H1 (cell line): Measurements from ENCODE around the gene POLR1D. TPM values are rescaled to one million over a fixed set of nuclear protein-coding genes. Genes with fewer than 3 reads are reported as not detected.

Source experiments
- CTCF ChIA-PET: fragments of 300-600 bp; sonication (Branson Sonifier 250); formaldehyde crosslinking; loops from one replicate; lab custom pipeline; 2021; ENCODE audit not compliant: partially characterized antibody; lab: Charles Lee
- POLR2A ChIA-PET: fragments of 300-600 bp; sonication (Branson Sonifier 250); formaldehyde crosslinking; loops from one replicate; lab custom pipeline; 2021; ENCODE audit warnings: inconsistent platforms; ENCODE audit not compliant: partially characterized antibody; lab: Charles Lee
- DNase-seq, 2 experiments: peaks; one replicate each; pipeline versions ENCODE4 v3.0.0 to v3.0.0-alpha.2; 2010 to 2022; ENCODE audit warnings: low spot score in 2 of 2, low read depth in 1 of 2, mixed read lengths in 1 of 2
- FAIRE-seq: peaks from 2 replicates; lab custom pipeline; 2011; peaks lifted over from hg19 to GRCh38; lab: Jason Lieb, UNC
- H2AFZ ChIP-seq: 2 replicates; pipeline ENCODE4 v1.8.1; 2012; ENCODE audit warnings: low read length, inconsistent platforms
- H2AK5ac ChIP-seq: 2 replicates; pipeline ENCODE4 v1.6.1; 2013; ENCODE audit warnings: low read depth, low read length
- H2BK120ac ChIP-seq: replicated peaks from 2 replicates; pipeline ENCODE3; 2013; ENCODE audit warnings: low read depth, low read length, inconsistent platforms
- H2BK12ac ChIP-seq: 2 replicates; pipeline ENCODE4 v1.6.1; 2013; ENCODE audit warnings: low read depth, low read length
- H2BK15ac ChIP-seq: 2 replicates; pipeline ENCODE4 v1.6.1; 2013; ENCODE audit warnings: low read length
- H2BK20ac ChIP-seq: 2 replicates; pipeline ENCODE4 v1.6.1; 2013; ENCODE audit warnings: low read length
- H2BK5ac ChIP-seq: 2 replicates; pipeline ENCODE4 v1.6.1; 2013; ENCODE audit warnings: low read depth, low read length
- H3K14ac ChIP-seq: 2 replicates; pipeline ENCODE4 v1.6.1; 2013; ENCODE audit warnings: inconsistent platforms; ENCODE audit not compliant: insufficient read length
- H3K18ac ChIP-seq: 2 replicates; pipeline ENCODE4 v1.6.1; 2013; ENCODE audit warnings: low read length; ENCODE audit errors: extremely low read depth
- H3K23ac ChIP-seq: 2 replicates; pipeline ENCODE4 v1.6.1; 2013; ENCODE audit warnings: inconsistent platforms; ENCODE audit not compliant: insufficient read length
- H3K23me2 ChIP-seq: 2 replicates; pipeline ENCODE4 v1.6.1; 2013; ENCODE audit warnings: low read depth, low read length
- H3K27ac ChIP-seq: 2 replicates; pipeline ENCODE4 v1.6.1; 2011; ENCODE audit warnings: low read depth, low read length, inconsistent platforms
- H3K27me3 ChIP-seq, 4 experiments: replicated peaks in 1 of 4; 1 replicate in 1 of 4; 2 replicates in 3 of 4; pipeline versions ENCODE4 v1.6.1 to v1.8.1; 2011 to 2013; ENCODE audit warnings: low read length in 3 of 4, mild to moderate bottlenecking in 3 of 4, inconsistent platforms in 2 of 4, mixed read lengths in 2 of 4, moderate library complexity in 1 of 4; ENCODE audit not compliant: control insufficient read depth in 3 of 4, insufficient read depth in 3 of 4; ENCODE audit errors: extremely low read depth in 1 of 4
- H3K36me3 ChIP-seq, 4 experiments: 2 replicates each; pipeline versions ENCODE4 v1.6.1 to v1.8.1; 2011 to 2013; ENCODE audit warnings: mild to moderate bottlenecking in 4 of 4, low read length in 3 of 4, moderate library complexity in 2 of 4, control low read depth in 1 of 4, inconsistent platforms in 1 of 4; ENCODE audit not compliant: insufficient read depth in 4 of 4, control insufficient read depth in 2 of 4
- H3K4ac ChIP-seq: replicated peaks from 2 replicates; pipeline ENCODE3; 2013; ENCODE audit warnings: low read length, low read depth, mixed read lengths, inconsistent platforms; ENCODE audit not compliant: insufficient read length
- H3K4me1 ChIP-seq, 4 experiments: replicated peaks in 1 of 4; 1 replicate in 1 of 4; 2 replicates in 3 of 4; pipeline versions ENCODE4 v1.6.1 to v1.8.1; 2011 to 2013; ENCODE audit warnings: low read length in 3 of 4, inconsistent platforms in 2 of 4, mixed read lengths in 1 of 4; ENCODE audit not compliant: insufficient read depth in 4 of 4, control insufficient read depth in 3 of 4
- H3K4me2 ChIP-seq, 2 experiments: 2 replicates each; pipeline versions ENCODE4 v1.6.1 to v1.8.1; 2011 to 2013; ENCODE audit warnings: low read depth in 2 of 2, low read length in 2 of 2, control low read depth in 1 of 2, inconsistent platforms in 1 of 2, mild to moderate bottlenecking in 1 of 2; ENCODE audit not compliant: insufficient read depth in 1 of 2
- H3K4me3 ChIP-seq, 4 experiments: fragments of 200-600, 300-600 bp in 1 of 4; sonication (generic), shearing (Covaris generic), sonication (Bioruptor Twin) in 1 of 4; 2 replicates each; pipeline versions ENCODE4 v1.5.1 to v1.8.1; 2011 to 2016; ENCODE audit warnings: low read length in 4 of 4, low read depth in 3 of 4, control low read depth in 2 of 4, inconsistent platforms in 2 of 4, mild to moderate bottlenecking in 2 of 4, mixed read lengths in 1 of 4, moderate library complexity in 1 of 4; ENCODE audit not compliant: insufficient read depth in 2 of 4; ENCODE audit errors: extremely low read depth in 1 of 4
- H3K56ac ChIP-seq: replicated peaks from 2 replicates; pipeline ENCODE3; 2013; ENCODE audit warnings: low read depth, mild to moderate bottlenecking, mixed read lengths, low read length, inconsistent platforms; ENCODE audit not compliant: insufficient read length
- H3K79me1 ChIP-seq: 2 replicates; pipeline ENCODE4 v1.6.1; 2013; ENCODE audit warnings: low read depth, low read length, control low read depth
- H3K79me2 ChIP-seq, 2 experiments: 2 replicates each; pipeline versions ENCODE4 v1.6.1 to v1.8.1; 2012 to 2013; ENCODE audit warnings: low read length in 2 of 2, mild to moderate bottlenecking in 2 of 2, inconsistent platforms in 1 of 2; ENCODE audit not compliant: insufficient read depth in 2 of 2, control insufficient read depth in 1 of 2
- H3K9ac ChIP-seq, 4 experiments: replicated peaks in 1 of 4; 1 replicate in 1 of 4; 2 replicates in 3 of 4; pipeline versions ENCODE4 v1.6.1 to v1.8.1; 2011 to 2013; ENCODE audit warnings: low read depth in 3 of 4, low read length in 3 of 4, control low read depth in 2 of 4, mild to moderate bottlenecking in 2 of 4, moderate library complexity in 2 of 4, inconsistent platforms in 1 of 4; ENCODE audit errors: extremely low read depth in 1 of 4
- H3K9me3 ChIP-seq, 2 experiments: 2 replicates each; pipeline versions ENCODE4 v1.6.1 to v1.8.1; 2012 to 2013; ENCODE audit warnings: mild to moderate bottlenecking in 2 of 2, moderate library complexity in 2 of 2, control low read depth in 1 of 2, inconsistent platforms in 1 of 2, low read depth in 1 of 2, low read length in 1 of 2, mixed read lengths in 1 of 2; ENCODE audit not compliant: insufficient read depth in 2 of 2
- H4K20me1 ChIP-seq, 2 experiments: replicated peaks in 1 of 2; 2 replicates each; pipeline versions ENCODE3 to v1.8.1; 2011 to 2013; ENCODE audit warnings: inconsistent platforms in 2 of 2, low read length in 2 of 2, mild to moderate bottlenecking in 1 of 2; ENCODE audit not compliant: insufficient read depth in 2 of 2, control insufficient read depth in 1 of 2
- H4K5ac ChIP-seq: 2 replicates; pipeline ENCODE4 v1.6.1; 2013; ENCODE audit warnings: low read length, low read depth, mixed read lengths, inconsistent platforms; ENCODE audit not compliant: insufficient read length
- H4K8ac ChIP-seq: 2 replicates; pipeline ENCODE4 v1.8.0; 2013; ENCODE audit warnings: mild to moderate bottlenecking, moderate library complexity, low read length, inconsistent platforms; ENCODE audit not compliant: insufficient read depth; ENCODE audit errors: extremely low read depth
- H4K91ac ChIP-seq: replicated peaks from 2 replicates; pipeline ENCODE3; 2013; ENCODE audit warnings: low read length, mixed read lengths, inconsistent platforms; ENCODE audit not compliant: insufficient read length
- BCL11A ChIP-seq, 2 experiments: IDR thresholded peaks; one replicate each; pipeline ENCODE4 v1.6.1; 2011; ENCODE audit warnings: low read depth in 2 of 2, low read length in 2 of 2, mild to moderate bottlenecking in 2 of 2
- BRCA1 ChIP-seq: IDR thresholded peaks from 2 replicates; pipeline ENCODE4 v1.6.1; 2012; ENCODE audit warnings: low read depth, low read length, improper control_type of control experiment
- EGR1 ChIP-seq: IDR thresholded peaks from 2 replicates; pipeline ENCODE4 v1.6.1; 2011; ENCODE audit warnings: low read depth, low read length, borderline replicate concordance
- EP300 ChIP-seq, 2 experiments: IDR thresholded peaks; 1 replicate in 1 of 2; 2 replicates in 1 of 2; pipeline ENCODE4 v1.6.1; 2011 to 2012; ENCODE audit warnings: low read depth in 2 of 2, low read length in 2 of 2, mild to moderate bottlenecking in 2 of 2, borderline replicate concordance in 1 of 2, inconsistent platforms in 1 of 2, moderate library complexity in 1 of 2
- HDAC6 ChIP-seq: IDR thresholded peaks from one replicate; pipeline ENCODE4 v1.7.1; 2012; ENCODE audit warnings: low read depth, mild to moderate bottlenecking, inconsistent platforms, low read length, moderate library complexity
- JUND ChIP-seq: IDR thresholded peaks from 2 replicates; pipeline ENCODE4 v1.6.1; 2011; ENCODE audit warnings: mild to moderate bottlenecking, improper control_type of control experiment, low read length
- MAFK ChIP-seq: IDR thresholded peaks from 2 replicates; pipeline ENCODE4 v1.6.1; 2012; ENCODE audit warnings: low read depth, mild to moderate bottlenecking, improper control_type of control experiment, low read length
- NANOG ChIP-seq: IDR thresholded peaks from 2 replicates; pipeline ENCODE4 v1.6.1; 2011; ENCODE audit warnings: low read length, low read depth, mild to moderate bottlenecking, inconsistent platforms; ENCODE audit not compliant: insufficient read depth, poor library complexity, severe bottlenecking
- RXRA ChIP-seq: IDR thresholded peaks from 2 replicates; pipeline ENCODE4 v1.6.1; 2011; ENCODE audit warnings: low read depth, mild to moderate bottlenecking, low read length, moderate library complexity; ENCODE audit not compliant: insufficient read depth
- SP1 ChIP-seq: IDR thresholded peaks from 2 replicates; pipeline ENCODE4 v1.6.1; 2011; ENCODE audit warnings: low read depth, low read length
- SP2 ChIP-seq: IDR thresholded peaks from 2 replicates; pipeline ENCODE4 v1.6.1; 2012; ENCODE audit warnings: mild to moderate bottlenecking, low read length, inconsistent platforms
- TCF12 ChIP-seq: IDR thresholded peaks from 2 replicates; pipeline ENCODE4 v1.6.1; 2011; ENCODE audit warnings: low read depth, mild to moderate bottlenecking, low read length
- USF2 ChIP-seq: IDR thresholded peaks from 2 replicates; pipeline ENCODE4 v1.6.1; 2011; ENCODE audit warnings: low read length, improper control_type of control experiment
- WGBS, 2 experiments: shearing (Covaris generic) in 1 of 2; methylation state at CpG; one replicate each; pipeline versions ENCODE4 v1.1.6 to v1.1.7; 2013 to 2015; ENCODE audit warnings: low lambda C conversion rate in 2 of 2, mixed read lengths in 2 of 2, inconsistent platforms in 1 of 2, low coverage in 1 of 2, missing lambda C conversion rate in 1 of 2; ENCODE audit not compliant: insufficient replicate concordance in 2 of 2, insufficient coverage in 1 of 2, insufficient read length in 1 of 2; ENCODE audit errors: extremely low coverage in 1 of 2, missing lambda C conversion rate in 1 of 2; 5-methylcytosine and 5-hydroxymethylcytosine counted together
- polyA plus RNA-seq, 7 experiments: library from polyadenylated mRNA; depleted of rRNA in 3 of 7; stranded (reverse) in 5 of 7; unstranded in 2 of 7; fragments of >200 nt in 5 of 7; fragments of 200-250 nt in 2 of 7; gene quantifications; 1 replicate in 5 of 7; 2 replicates in 1 of 7; 4 replicates in 1 of 7; pipeline versions ENCODE4 v1.2.1 to v1.2.3, GENCODE V29; 2011 to 2013; ENCODE audit warnings: missing spikeins in 2 of 7, mixed read lengths in 2 of 7
- total RNA-seq: library from RNA; stranded (reverse); fragmentation: NEBNext Ultra II Directional; extraction: Animal tissue kit (Norgen Biotek cat#: 25700); gene quantifications from 2 replicates; pipeline ENCODE4 v1.2.1, GENCODE V29; 2021

The POLR1D gene
- total and polyA plus RNA-seq, 2 of the 8 experiments (the other 6 are each of a cell fraction or from before 2014, with no cell fraction given) = 226 to 232 TPM

- H3K56ac ChIP-seq = no peak overlapping the region
- H3K27me3 ChIP-seq = no peaks in the 10 kb centered on the region
- 87% methylated on average over 1 of the region's 1 CpG; no CpG with 5 or more reads in 1 of the 2 experiments for WGBS, 2 experiments
- no peak overlapping the region for H2AFZ ChIP-seq
- H3K23me2 ChIP-seq = no peaks in the 10 kb centered on the region
- H2BK12ac ChIP-seq = no peak overlapping the region
- H3K23ac ChIP-seq = no peak overlapping the region
- peaks cover 8 to 11% of the 10 kb centered on the region in 2 experiments for H3K9me3 ChIP-seq
- no peak overlapping the region for H3K18ac ChIP-seq
- H2AK5ac ChIP-seq = no peak overlapping the region
- no peak overlapping the region for H2BK20ac ChIP-seq
- H2BK120ac ChIP-seq = no peak overlapping the region
- H3K4me3 ChIP-seq = no peak overlapping the region
- no peak overlapping the region for H4K91ac ChIP-seq
- H3K27ac ChIP-seq = no peak overlapping the region
- no peak for FAIRE-seq
- DNase-seq = no peak
- no peak overlapping the region for H3K9ac ChIP-seq
- peaks cover 9 to 20% (median 15%) of the 10 kb centered on the region in 4 experiments for H3K36me3 ChIP-seq
- CTCF ChIA-PET = interaction anchor here (1.2 to 2.5 kb wide), 2 partner anchors 10 to 228 kb away, joined by 3 to 6 read pairs; no protein-coding TSS in a partner anchor
- no peak overlapping the region for H3K14ac ChIP-seq
- 0 out of 4 replicates have a peak, but pooled peaks cover 0 to 2% of the 10 kb centered on the region in 2 experiments for H3K79me2 ChIP-seq
- no peak overlapping the region for H3K4me2 ChIP-seq
- H4K8ac ChIP-seq = no peak overlapping the region
- no peaks in the 10 kb centered on the region; a peak in 1 of 7 replicates for H3K4me1 ChIP-seq
- POLR2A ChIA-PET = interaction anchor here (0.8 kb wide), 1 partner anchor 9 kb away, joined by 3 read pairs; no protein-coding TSS in a partner anchor
- H4K20me1 ChIP-seq = peaks cover 0 to 2% of the 10 kb centered on the region in 2 experiments
- no peak overlapping the region for H4K5ac ChIP-seq
- no peaks in the 10 kb centered on the region for H3K79me1 ChIP-seq
- H2BK15ac ChIP-seq = no peak overlapping the region
- H2BK5ac ChIP-seq = no peak overlapping the region
- H3K4ac ChIP-seq = no peak overlapping the region
- TF ChIP-seq JUND (no peak), USF2 (no peak), SP1 (no peak), SP2 (no peak), NANOG (no peak), TCF12 (no peak), BRCA1 (no peak), RXRA (no peak), EP300 (IDR thresholded peaks at IDR 0.05; ENCODE audit: borderline replicate concordance in 1 of 2, low read depth in 2 of 2, low read length in 2 of 2) (no peak), BCL11A (IDR thresholded peaks at IDR 0.05; ENCODE audit: low read depth in 2 of 2, low read length in 2 of 2) (no peak), HDAC6 (no peak), EGR1 (no peak), MAFK (no peak)
Measured at GRCh38 chr13:27654816-27655215, 33.1 kb downstream of the POLR1D start.
